ENCODE data around the gene KRTAP13-2.

- TF ChIP-seq CTCF (IDR thresholded peaks at IDR 0.05), result no peak
- no peak for TF ChIP-seq POLR2AphosphoS5 (IDR thresholded peaks at IDR 0.05)
- no peak for TF ChIP-seq POLR2A (IDR thresholded peaks at IDR 0.05; ENCODE audit: low read depth)
Measured at GRCh38 chr21:30333736-30334135, 38.3 kb downstream of the KRTAP13-2 start.

All from esophagus muscularis mucosa (tissue), 3 donors.